NCI-H2227 (cell line): Measurements from ENCODE around the gene ATF1.

Experiments
- DNase-seq: peaks from one replicate; lab custom pipeline; 2025; ENCODE audit not compliant: unreplicated experiment; lab: John Stamatoyannopoulos, UW

ATF1 gene

DNA sequence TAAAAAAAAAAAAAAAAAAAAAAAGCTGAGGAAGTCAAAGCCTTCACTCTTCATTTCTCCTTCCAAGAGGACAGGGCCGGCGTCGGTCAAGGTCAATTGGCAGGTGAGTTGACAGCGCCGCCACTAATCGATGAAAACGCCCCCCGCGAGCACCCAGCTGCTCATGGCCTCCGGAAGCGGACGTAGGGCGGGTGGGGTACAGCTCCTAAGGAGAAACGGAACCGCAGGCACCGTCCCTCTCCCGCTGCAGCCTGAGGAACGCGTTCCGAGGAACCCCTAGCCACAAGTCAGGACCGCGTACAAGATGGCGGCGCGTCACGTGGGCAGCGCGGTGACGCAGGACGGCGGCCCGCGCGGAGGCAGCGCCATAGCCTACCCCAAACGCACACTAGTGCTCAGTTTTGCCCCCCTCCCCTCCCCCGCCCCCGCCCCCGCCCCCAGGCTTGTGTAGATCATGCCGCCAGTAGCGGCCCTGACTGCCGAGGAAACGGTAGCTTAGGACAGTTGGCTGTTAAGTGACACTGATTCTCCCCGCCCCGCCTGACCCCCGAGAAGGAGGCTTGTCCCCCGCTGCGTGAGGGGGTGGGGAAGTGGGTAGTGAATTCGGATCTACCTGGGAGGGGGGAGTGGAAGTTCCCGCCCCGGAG is at the start of gene ATF1:
Gene ATF1, plus strand, starts transcription at position 463 of the 647 bp plus-strand sequence. CDS start 16,045 bp downstream, outside the sequence.
- peak; percentile 92 for DNase-seq

GRCh38 chr12:50715174-50715573 is 48.7 kb upstream of the ATF1 start:
- no peak for DNase-seq

DNA sequence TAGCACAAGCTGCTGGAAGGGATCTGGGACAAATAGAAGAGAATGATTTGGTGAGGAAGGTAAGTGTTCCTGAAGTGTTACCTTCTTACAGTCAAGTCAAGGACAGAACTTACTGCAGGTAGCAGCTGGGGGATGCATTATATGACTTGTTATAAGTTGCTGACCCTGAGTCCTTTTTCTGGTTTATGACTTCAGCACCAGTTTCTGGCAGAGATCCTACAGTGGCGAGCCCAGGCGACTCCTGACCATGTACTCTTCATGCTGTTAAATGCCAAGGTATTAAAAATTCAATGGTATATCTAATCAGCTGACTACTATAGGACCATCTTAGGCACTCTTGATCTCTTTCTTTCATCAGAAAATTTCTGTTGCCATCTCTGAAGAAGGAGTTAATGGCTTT is 45.1 kb upstream of the ATF1 start:
- DNase-seq, result no peak

GRCh38 chr12:50720085-50720484 is 43.8 kb upstream of the ATF1 start:
- no peak for DNase-seq

- no peak for DNase-seq
Observed at GRCh38 chr12:50720501-50720900, 43.4 kb upstream of the ATF1 start.

- DNase-seq, result no peak
Observed at GRCh38 chr12:50723865-50724264, 40.0 kb upstream of the ATF1 start.

- DNase-seq, result no peak
Observed at GRCh38 chr12:50725011-50725942, 38.6 kb upstream of the ATF1 start.

- DNase-seq, result no peak
Observed at GRCh38 chr12:50727466-50727865, 36.4 kb upstream of the ATF1 start.

DNA sequence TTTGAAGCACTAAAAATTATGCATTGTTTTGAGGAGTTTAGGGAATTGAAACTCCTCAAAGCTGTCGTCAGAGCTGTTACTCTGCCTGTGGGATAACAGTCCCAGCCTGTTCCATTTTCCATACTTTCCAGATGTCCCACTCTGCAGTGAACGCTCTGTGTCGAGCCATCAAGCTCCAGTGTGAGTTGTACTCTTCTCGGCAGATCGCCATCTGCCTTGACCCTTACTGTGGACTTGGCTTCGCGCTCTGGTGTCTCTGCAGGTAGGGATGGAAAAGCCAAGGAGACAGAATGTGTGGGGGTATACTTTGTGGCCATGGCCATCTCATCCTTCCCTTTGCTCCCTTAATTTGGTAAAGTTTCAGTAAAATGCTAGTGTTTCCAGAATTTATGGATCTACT is 35.5 kb upstream of the ATF1 start:
- no peak for DNase-seq

DNA sequence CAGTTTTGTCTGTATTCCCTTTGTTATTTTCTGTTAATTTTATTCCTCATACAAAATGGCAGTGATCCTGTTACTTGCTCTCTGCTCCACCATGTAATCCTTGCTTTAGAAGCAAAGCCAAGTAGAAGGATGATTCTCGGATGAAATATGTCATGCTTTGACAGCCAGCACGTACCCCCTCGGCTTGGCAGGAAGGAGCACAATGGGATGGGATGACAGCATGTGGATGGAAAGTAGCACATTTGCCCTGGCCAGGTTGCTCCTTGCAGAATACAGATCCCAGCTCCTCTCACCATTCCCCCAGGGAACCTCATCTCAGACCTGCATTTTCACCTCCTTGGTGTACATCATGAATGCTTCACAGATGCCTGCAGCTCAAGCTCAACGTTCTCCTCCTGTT is 35.1 kb upstream of the ATF1 start:
- DNase-seq, result no peak

DNA sequence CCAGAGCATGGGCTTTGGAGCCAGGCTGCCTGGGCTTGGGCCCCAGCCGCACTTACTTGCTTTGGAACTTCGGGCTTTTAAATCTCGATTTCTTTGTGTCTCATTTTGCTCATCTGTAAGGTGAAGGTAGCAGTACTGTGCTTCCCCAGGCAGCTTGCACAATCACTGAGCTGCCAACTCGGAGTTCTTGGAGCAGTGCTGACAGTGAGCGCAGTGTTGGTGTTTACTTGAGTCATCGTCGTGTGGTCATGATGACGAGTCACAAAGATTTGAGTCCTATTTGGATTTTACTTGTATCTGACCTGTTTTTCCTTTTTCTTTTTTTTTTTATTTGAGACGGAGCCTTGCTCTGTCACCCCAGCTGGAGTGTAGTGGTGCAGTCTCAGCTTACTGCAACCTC is 31.3 kb upstream of the ATF1 start:
- no peak for DNase-seq

DNA sequence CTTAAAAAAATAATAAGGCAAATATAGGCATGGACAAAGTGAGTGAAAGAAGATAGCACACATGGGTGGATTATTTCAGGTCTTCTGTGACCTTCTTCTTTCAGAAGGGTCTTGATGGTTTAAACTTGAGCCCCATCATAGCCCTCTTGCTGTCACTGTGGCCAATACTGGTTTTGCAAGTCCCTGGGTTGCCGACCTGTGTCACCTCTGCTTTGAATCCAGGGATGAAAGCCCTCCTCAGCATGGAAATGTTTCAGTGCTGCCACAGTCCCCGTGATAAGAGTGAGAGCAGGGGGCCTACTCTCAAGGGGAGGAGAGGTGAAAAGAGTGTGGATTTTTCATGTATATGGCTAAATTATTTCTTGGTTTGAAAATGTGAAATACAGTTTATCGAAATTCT is 30.2 kb upstream of the ATF1 start:
- no peak for DNase-seq

DNA sequence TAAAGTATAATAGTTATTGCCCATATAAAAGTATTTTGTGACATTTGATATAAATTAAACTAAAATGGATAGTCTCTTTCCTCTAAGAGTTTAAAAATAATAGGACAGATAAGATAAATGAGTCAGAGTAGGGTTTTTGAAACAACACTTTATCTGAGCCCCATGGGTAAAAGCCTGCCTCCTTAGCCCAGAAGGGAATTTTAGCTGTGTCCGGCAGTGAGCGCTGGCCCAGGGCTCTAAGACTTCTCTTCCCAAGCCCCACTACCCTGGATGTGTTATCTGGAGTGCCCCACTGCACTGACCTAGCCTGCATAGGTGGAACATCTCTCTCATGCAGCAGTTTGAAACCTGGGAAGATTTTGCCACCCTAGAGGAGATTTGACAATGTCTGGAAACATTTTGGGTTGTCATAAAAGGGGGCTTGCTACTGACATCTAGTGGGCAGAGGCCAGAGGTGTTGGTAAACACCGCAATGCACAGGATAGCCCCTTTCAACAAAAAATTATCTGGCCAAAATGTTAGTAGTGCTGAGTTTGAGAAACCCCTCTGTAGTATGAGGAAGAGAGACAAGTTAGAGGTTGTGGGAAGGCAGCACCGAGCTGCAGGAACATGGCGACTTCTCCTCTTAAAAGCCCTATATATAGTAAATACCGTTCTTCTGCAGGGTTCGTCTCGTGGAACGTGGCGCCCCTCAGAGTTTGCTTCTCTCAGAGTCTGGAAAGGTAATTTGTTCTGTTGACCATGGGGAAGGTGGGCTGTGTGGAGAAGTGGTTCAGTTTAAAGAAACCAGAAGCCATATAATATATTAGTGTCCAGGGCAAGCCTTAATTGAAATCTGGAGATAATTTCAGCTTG is 29.3 kb upstream of the ATF1 start:
- DNase-seq, result peak; percentile 26

DNA sequence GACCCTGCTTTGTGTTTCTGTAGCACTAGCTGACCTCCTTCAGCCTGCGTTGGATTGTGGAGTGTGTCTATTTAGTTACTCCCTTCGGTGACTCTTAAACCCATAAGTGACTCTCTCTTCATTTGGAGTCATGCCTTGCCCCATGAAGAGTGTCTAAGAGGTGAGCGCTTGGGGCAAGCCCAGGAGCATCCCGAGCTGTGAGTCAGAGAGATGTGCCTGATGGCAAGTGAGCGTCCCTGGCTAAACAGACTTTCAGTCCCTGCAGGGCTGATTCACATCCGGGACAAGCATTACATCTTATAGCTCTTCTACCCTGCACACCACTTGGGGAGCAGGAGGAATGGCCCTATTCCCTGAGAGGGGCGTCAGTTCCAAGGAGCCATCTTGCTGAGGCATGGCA is 24.3 kb upstream of the ATF1 start:
- DNase-seq, result no peak

DNA sequence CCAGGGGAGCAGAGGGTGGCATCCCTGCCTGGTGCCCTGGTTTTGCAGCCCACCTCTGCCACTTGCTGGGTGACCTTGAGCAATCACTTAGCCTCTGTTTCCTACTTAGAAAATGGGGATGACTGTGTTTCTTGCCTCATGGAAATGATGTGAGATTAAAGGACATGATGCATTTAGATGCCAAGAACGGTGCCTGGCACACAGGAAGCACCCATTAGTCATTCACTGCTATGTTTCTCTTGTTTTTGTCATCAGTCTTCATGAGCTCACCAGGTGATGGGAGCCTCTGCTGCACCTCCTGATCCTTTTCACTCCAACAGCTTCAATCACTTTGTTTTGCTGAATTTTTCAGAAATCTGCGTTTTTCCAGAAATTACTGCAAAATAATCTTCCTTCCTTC is 23.6 kb upstream of the ATF1 start:
- no peak for DNase-seq

- no peak for DNase-seq
Observed at GRCh38 chr12:50742776-50743175, 21.1 kb upstream of the ATF1 start.

GRCh38 chr12:50745861-50746260 is 18.0 kb upstream of the ATF1 start:
- DNase-seq, result no peak

- DNase-seq, result no peak
Observed at GRCh38 chr12:50746431-50746830, 17.5 kb upstream of the ATF1 start.

GRCh38 chr12:50747817-50748216 is 16.1 kb upstream of the ATF1 start:
- DNase-seq, result no peak

DNA sequence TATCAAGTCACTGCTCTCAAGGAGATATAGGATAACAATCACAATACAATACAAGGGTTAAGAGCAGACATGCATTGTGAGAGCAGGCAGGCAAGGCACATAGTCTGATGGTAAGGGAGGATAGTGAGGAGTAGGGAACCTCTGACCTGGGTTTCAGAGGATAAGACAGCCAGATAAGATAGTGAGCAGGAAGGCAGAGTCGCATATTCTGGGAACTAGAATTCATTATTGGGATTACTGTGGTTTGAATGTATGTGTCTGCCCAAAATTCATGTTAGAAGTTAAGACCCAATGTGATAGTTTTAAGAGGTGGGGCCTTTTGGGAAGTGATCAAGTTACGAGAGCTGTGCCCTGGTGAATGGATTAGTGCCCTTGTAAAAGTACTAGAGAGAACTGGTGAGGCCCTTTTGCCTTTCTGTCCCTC is 14.4 kb upstream of the ATF1 start:
- DNase-seq, result no peak

DNA sequence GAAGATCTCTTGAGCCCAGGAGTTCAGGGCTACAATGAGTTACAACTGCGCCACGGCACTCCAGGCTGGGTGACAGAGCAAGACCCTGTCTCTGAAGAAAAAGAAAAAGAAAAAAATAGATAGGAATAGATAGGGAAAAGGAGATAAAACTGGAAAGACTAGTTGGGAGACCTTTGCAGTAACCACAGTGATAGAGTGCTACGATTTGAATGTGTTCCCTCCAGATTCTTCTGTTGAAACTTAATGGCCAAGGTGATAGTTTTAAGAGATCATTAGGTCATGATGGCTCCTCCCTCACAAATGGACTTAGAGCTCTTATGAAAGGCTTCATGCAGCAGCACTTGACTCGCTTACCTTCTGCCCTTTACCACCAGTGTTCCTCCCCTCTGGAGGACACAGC is 13.5 kb upstream of the ATF1 start:
- DNase-seq, result no peak
